Posterior vena cava (tissue), 2 donors: Measurements from ENCODE around the gene SCAF1. TPM values are rescaled to one million over a fixed set of nuclear protein-coding genes. Genes with fewer than 3 reads are reported as not detected.

Experiments used
- DNase-seq: peaks from one replicate; pipeline ENCODE4 v3.0.0-alpha.2; 2020; ENCODE audit warnings: low spot score
- intact Hi-C, 2 donors: fragments of 100-400 bp; cut with DNase I; formaldehyde crosslinking; loops; one replicate each; pipeline versions ENCODE4 v1.14.1 to v1.14.2; 2022 to 2023
- total RNA-seq, 2 donors: library from RNA; stranded (reverse); fragmentation: NEBNext Ultra II Directional; extraction: Animal tissue kit (Norgen Biotek cat#: 25700); gene quantifications; one replicate each; pipeline ENCODE4 v1.2.1, GENCODE V29; 2021
- donor health status: DM: yes; HTN: yes; CAD: no.
- donor health status: DM: yes; HTN: yes; CAD: no.

The SCAF1 gene
- total RNA-seq, 2 donors from 2014 or later: 43.5 to 55.1 TPM

- intact Hi-C loops: loop anchor here in 1 of 2 donors (1.0 kb wide), 1 partner anchor 48 kb away; no protein-coding TSS in a partner anchor
- DNase-seq: no peak
These were observed 16.8 kb downstream of the SCAF1 start for GRCh38 chr19:49658566-49659442.

- DNase-seq: no peak
These were observed 18.4 kb downstream of the SCAF1 start for GRCh38 chr19:49660338-49660961.

GRCh38 chr19:49662011-49662410 lies 20.0 kb downstream of the SCAF1 start:
- intact Hi-C loops: loop anchor here in 1 of 2 donors (10.0 kb wide), 1 partner anchor 147 kb away; the partner anchor contains the start of gene FCGRT
- DNase-seq: no peak

More at GRCh38 chr19:49660338-49660961, 18.4 kb downstream of the SCAF1 start:
- intact Hi-C loops: loop anchor here in 1 of 2 donors (10.0 kb wide), 1 partner anchor 146 kb away; the partner anchor contains the start of gene FCGRT

GRCh38 chr19:49663224-49663623 lies 21.2 kb downstream of the SCAF1 start:
- intact Hi-C loops: loop anchor here in 1 of 2 donors (10.0 kb wide), 1 partner anchor 148 kb away; the partner anchor contains the start of gene FCGRT
- DNase-seq: no peak

GRCh38 chr19:49664171-49665035 lies 22.4 kb downstream of the SCAF1 start:
- intact Hi-C loops: loop anchor here in 1 of 2 donors (10.0 kb wide), 1 partner anchor 150 kb away; the partner anchor contains the start of gene FCGRT
- peak; percentile 97 for DNase-seq

- intact Hi-C loops: loop anchor here in 1 of 2 donors (10.0 kb wide), 1 partner anchor 150 kb away; the partner anchor contains the start of gene FCGRT
- no peak for DNase-seq
These were observed 23.0 kb downstream of the SCAF1 start for GRCh38 chr19:49665036-49665350.

GRCh38 chr19:49665351-49666119 lies 23.5 kb downstream of the SCAF1 start, which contains the start of the genes BCL2L12 and IRF3:
BCL2L12 (plus strand) TSS chr19:49665933; CDS start chr19:49666693, 760 bp downstream.
IRF3 (minus strand) TSS chr19:49665857; CDS start chr19:49664838, 1,019 bp downstream.
- intact Hi-C loops: loop anchor here in 1 of 2 donors (10.0 kb wide), 1 partner anchor 151 kb away; the partner anchor contains the start of gene FCGRT
- DNase-seq: peak; percentile 100

- DNase-seq: no peak
- intact Hi-C loops: loop anchor here in 1 of 2 donors (10.0 kb wide), 1 partner anchor 151 kb away; the partner anchor contains the start of gene FCGRT
These were observed 24.1 kb downstream of the SCAF1 start for GRCh38 chr19:49666120-49666444.

GRCh38 chr19:49667473-49667872 lies 25.5 kb downstream of the SCAF1 start:
- DNase-seq: no peak
- intact Hi-C loops: loop anchor here in 1 of 2 donors (10.0 kb wide), 1 partner anchor 153 kb away; the partner anchor contains the start of gene FCGRT

GRCh38 chr19:49669516-49669915 lies 27.5 kb downstream of the SCAF1 start:
- DNase-seq: no peak
- intact Hi-C loops: loop anchor here in 1 of 2 donors (10.0 kb wide), 1 partner anchor 155 kb away; the partner anchor contains the start of gene FCGRT

- peak; percentile 94 for DNase-seq
- intact Hi-C loops: loop anchor here in 1 of 2 donors (5.0 kb wide), 1 partner anchor 85 kb away; no protein-coding TSS in a partner anchor
These were observed 30.3 kb downstream of the SCAF1 start for GRCh38 chr19:49672131-49672919.

GRCh38 chr19:49676136-49676783 lies 34.3 kb downstream of the SCAF1 start:
- intact Hi-C loops: no loop called here
- peak; percentile 94 for DNase-seq

GRCh38 chr19:49676784-49677230 lies 34.8 kb downstream of the SCAF1 start:
- intact Hi-C loops: no loop called here
- peak; percentile 100 for DNase-seq

GRCh38 chr19:49677231-49677900 lies 35.4 kb downstream of the SCAF1 start, which contains the start of gene PRMT1:
PRMT1 (plus strand) TSS chr19:49677271; CDS start chr19:49677281, 10 bp downstream.
- intact Hi-C loops: no loop called here
- no peak for DNase-seq

- intact Hi-C loops: no loop called here
- peak; percentile 92 for DNase-seq
These were observed 36.1 kb downstream of the SCAF1 start for GRCh38 chr19:49677901-49678674.
